ENCODE results near the gene OR2AE1. TPM values are rescaled to one million over a fixed set of nuclear protein-coding genes. Genes with fewer than 3 reads are reported as not detected.

OR2AE1 gene
- total and polyA plus RNA-seq, 2 of the 4 experiments (the other 2 are of a cell fraction), result 0.17 to 0.18 TPM

DNA sequence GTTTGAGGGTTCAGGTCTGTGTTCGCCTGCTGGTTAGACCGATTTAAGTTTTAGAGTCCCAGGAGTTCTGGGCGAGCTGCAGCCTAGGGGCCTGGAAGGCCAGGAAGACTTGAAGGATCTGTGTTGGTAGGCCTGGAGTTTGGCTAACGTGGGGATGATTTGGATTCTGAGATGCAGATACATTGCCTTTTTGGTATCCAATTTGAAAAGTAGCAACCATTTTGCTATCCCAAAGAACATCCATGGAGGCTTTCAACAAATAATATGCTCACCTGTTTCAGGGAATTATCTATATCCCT is 42.9 kb upstream of the OR2AE1 start:
- 64% methylated on average over 2 of the region's 4 CpGs; no CpG with 5 or more reads in 1 of the 2 experiments for WGBS, 2 experiments (ENCODE audit: extremely low coverage in 2 of 2, insufficient read length in 1 of 2)
- peak overlapping the region; percentile 98 for H3K14ac ChIP-seq (replicated peaks; ENCODE audit: low read depth, low read length)
- dilution Hi-C loops (cut with HindIII; ENCODE audit: low sequenced_read_pairs, unreplicated experiment), result no loop called here

More for the DNA sequence above, 42.9 kb upstream of the OR2AE1 start:
- BruUV-seq (replicated peaks), result no TSS peak
- in situ Hi-C loops (cut with MboI; ENCODE audit: low sequenced_read_pairs) (loop anchor here (10.0 kb wide), 1 partner anchor 135 kb away; no protein-coding TSS in a partner anchor), intact Hi-C loops (cut with micrococcal nuclease) (loop anchor here (5.0 to 10.0 kb wide), 2 partner anchors 135 to 362 kb away; partner anchors contain the start of gene ZNF655)
- H3K9me1 ChIP-seq (ENCODE audit: insufficient read depth, low read length), result peaks cover 4% of the 10 kb centered on the region; the same call in 1 of the 2 replicates
- DNase-seq (no peak), ATAC-seq (ENCODE audit: low read depth) (peak; percentile 9; the same call in 1 of the 2 replicates)
- H2BK120ac ChIP-seq (ENCODE audit: low read depth, low read length), result peak overlapping the region; percentile 26; the same call in 1 of the 2 replicates
- no peak overlapping the region for H2BK20ac ChIP-seq (ENCODE audit: low read depth, low read length)
- H3K4me1 ChIP-seq (ENCODE audit: control insufficient read depth, insufficient read depth, low read length), result peaks cover 6% of the 10 kb centered on the region
- peak overlapping the region; percentile 83 for H3K27ac ChIP-seq (ENCODE audit: insufficient read depth, low read length)
- peak overlapping the region; percentile 59 for H2BK5ac ChIP-seq (ENCODE audit: low read depth, low read length, poor library complexity, severe bottlenecking)
- peak overlapping the region; percentile 89 for H3K9ac ChIP-seq (ENCODE audit: low read depth, low read length)
- POLR2A ChIA-PET (ENCODE audit: unreplicated experiment), result no interaction called here
- no peak overlapping the region for H2BK15ac ChIP-seq (ENCODE audit: low read depth, low read length)
- H3K79me1 ChIP-seq (ENCODE audit: low read depth in 1 of 2, low read length in 2 of 2), result peaks cover 3 to 51% of the 10 kb centered on the region in 2 experiments
- peak overlapping the region; percentile 77 for H3K18ac ChIP-seq (ENCODE audit: low read depth, low read length)
- H3K4me2 ChIP-seq (ENCODE audit: low read depth, low read length), result peak overlapping the region; percentile 74
- H4K20me1 ChIP-seq (ENCODE audit: insufficient read depth, low read length), result peaks cover 26% of the 10 kb centered on the region; the same call in 1 of the 2 replicates
- TF ChIP-seq, protein P1, sequence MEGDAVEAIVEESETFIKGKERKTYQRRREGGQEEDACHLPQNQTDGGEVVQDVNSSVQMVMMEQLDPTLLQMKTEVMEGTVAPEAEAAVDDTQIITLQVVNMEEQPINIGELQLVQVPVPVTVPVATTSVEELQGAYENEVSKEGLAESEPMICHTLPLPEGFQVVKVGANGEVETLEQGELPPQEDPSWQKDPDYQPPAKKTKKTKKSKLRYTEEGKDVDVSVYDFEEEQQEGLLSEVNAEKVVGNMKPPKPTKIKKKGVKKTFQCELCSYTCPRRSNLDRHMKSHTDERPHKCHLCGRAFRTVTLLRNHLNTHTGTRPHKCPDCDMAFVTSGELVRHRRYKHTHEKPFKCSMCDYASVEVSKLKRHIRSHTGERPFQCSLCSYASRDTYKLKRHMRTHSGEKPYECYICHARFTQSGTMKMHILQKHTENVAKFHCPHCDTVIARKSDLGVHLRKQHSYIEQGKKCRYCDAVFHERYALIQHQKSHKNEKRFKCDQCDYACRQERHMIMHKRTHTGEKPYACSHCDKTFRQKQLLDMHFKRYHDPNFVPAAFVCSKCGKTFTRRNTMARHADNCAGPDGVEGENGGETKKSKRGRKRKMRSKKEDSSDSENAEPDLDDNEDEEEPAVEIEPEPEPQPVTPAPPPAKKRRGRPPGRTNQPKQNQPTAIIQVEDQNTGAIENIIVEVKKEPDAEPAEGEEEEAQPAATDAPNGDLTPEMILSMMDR (conservative IDR thresholded peaks at IDR 0.05; ENCODE audit: low read depth, low read length), result no peak
- TF ChIP-seq MAFK (IDR thresholded peaks at IDR 0.05; ENCODE audit: low read depth, low read length) (no peak), RFX5 (IDR thresholded peaks at IDR 0.05; ENCODE audit: low read depth, low read length) (no peak), MAZ (IDR thresholded peaks at IDR 0.05; ENCODE audit: borderline replicate concordance, low read depth, low read length) (0 out of 2 replicates have a peak, but pooled peaks have one; percentile 8)
- CTCF ChIA-PET, result interaction anchor here (1.4 kb wide), 1 partner anchor 11 kb away, joined by 3 read pairs; no protein-coding TSS in a partner anchor
- no peaks in the 10 kb centered on the region for H3K9me3 ChIP-seq (ENCODE audit: control insufficient read depth, insufficient read depth, low read length)
- peak overlapping the region; percentile 96 for H2AFZ ChIP-seq (replicated peaks; ENCODE audit: low read length, poor library complexity)
- peak overlapping the region; percentile 97 to 99 for H4K8ac ChIP-seq (ENCODE audit: low read depth in 2 of 2, low read length in 2 of 2)
- H4K91ac ChIP-seq (ENCODE audit: insufficient read depth, low read depth, low read length), result peak overlapping the region; percentile 77
- H3K4ac ChIP-seq (ENCODE audit: low read depth, low read length), result peak overlapping the region; percentile 90
- peak overlapping the region; percentile 98 for H3K4me3 ChIP-seq (ENCODE audit: insufficient read depth, low read depth, low read length)
- H2AK9ac ChIP-seq (replicated peaks; ENCODE audit: low read depth, low read length, poor library complexity), result peak overlapping the region; percentile 74
- peak overlapping the region; percentile 48; the same call in 1 of the 2 replicates for H3K56ac ChIP-seq (ENCODE audit: extremely low read depth, insufficient read depth, low read length)
- 0 out of 2 replicates have a peak overlapping the region, but pooled peaks have one; percentile 28 for H3K23ac ChIP-seq (ENCODE audit: low read depth, low read length)
- H3K36me3 ChIP-seq (ENCODE audit: control insufficient read depth, insufficient read depth, low read length), result peaks cover 14% of the 10 kb centered on the region
- no peaks in the 10 kb centered on the region for H3K27me3 ChIP-seq (ENCODE audit: control insufficient read depth, insufficient read depth, low read length)
- H4K5ac ChIP-seq (ENCODE audit: low read depth, low read length), result peak overlapping the region; percentile 99
- no peak overlapping the region for H2AK5ac ChIP-seq (ENCODE audit: low read depth, low read length)
